ENCODE data around the gene GRK6. TPM values are rescaled to one million over a fixed set of nuclear protein-coding genes. Genes with fewer than 3 reads are reported as not detected.

GRK6 gene
- total RNA-seq, 1 donor from 2014 or later, result 20.6 TPM

DNA sequence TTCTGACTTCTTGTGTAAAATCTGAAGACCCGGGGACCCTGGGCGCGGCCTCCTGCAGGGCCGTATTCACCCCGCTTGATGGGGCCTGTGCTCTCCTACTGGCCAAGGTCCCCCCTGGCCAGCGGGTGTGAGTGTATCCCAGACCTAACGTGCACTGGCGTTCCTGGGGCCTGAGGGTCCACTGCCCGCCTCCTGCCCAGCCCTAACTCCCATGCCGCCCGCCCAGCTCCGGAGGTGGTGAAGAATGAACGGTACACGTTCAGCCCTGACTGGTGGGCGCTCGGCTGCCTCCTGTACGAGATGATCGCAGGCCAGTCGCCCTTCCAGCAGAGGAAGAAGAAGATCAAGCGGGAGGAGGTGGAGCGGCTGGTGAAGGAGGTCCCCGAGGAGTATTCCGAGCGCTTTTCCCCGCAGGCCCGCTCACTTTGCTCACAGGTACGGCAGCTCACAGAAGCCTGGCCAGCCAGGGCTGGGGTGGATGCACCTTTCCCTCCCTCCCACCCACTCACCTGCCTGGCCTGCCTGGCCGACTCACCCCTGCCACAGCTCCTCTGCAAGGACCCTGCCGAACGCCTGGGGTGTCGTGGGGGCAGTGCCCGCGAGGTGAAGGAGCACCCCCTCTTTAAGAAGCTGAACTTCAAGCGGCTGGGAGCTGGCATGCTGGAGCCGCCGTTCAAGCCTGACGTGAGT lies 9.5 kb downstream of the GRK6 start:
- Histone ChIP-seq H3K27me3 (no peaks in the 10 kb centered on the region), H3K36me3 (peaks cover 61 to 65% of the 10 kb centered on the region in 2 donors), H3K4me3 (no peak overlapping the region), H3K9me3 (no peaks in the 10 kb centered on the region), H3K27ac (no peak overlapping the region), H3K4me1 (no peaks in the 10 kb centered on the region)
- no peak for DNase-seq (ENCODE audit: low spot score in 2 of 2)
- TF ChIP-seq, protein P1, sequence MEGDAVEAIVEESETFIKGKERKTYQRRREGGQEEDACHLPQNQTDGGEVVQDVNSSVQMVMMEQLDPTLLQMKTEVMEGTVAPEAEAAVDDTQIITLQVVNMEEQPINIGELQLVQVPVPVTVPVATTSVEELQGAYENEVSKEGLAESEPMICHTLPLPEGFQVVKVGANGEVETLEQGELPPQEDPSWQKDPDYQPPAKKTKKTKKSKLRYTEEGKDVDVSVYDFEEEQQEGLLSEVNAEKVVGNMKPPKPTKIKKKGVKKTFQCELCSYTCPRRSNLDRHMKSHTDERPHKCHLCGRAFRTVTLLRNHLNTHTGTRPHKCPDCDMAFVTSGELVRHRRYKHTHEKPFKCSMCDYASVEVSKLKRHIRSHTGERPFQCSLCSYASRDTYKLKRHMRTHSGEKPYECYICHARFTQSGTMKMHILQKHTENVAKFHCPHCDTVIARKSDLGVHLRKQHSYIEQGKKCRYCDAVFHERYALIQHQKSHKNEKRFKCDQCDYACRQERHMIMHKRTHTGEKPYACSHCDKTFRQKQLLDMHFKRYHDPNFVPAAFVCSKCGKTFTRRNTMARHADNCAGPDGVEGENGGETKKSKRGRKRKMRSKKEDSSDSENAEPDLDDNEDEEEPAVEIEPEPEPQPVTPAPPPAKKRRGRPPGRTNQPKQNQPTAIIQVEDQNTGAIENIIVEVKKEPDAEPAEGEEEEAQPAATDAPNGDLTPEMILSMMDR (IDR thresholded peaks at IDR 0.05), result no peak
- intact Hi-C loops (cut with DNase I), result no loop called here

DNA sequence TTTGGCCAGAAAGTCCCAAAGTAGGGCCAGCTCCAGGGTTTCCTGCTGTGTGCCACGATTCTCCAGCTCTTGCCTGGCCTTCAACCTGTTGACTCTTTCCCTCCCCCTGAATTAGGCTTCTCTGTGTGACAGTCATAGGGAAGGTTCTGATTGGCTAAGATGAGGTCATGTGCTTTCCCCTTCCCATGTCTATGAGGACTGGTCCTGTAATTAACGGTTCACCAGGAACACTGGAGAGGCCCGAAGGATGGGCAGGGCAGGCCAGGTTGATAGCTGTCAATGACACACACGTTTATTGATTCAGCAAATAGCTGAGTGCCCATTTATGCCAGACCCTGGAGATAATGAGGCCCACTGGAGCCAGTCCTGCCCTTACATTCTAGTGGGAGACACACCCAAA lies 11.1 kb downstream of the GRK6 start:
- H3K9me3 ChIP-seq, result no peaks in the 10 kb centered on the region
- TF ChIP-seq, protein P1 (IDR thresholded peaks at IDR 0.05), result no peak
- intact Hi-C loops (cut with DNase I), result no loop called here
- no peak overlapping the region for H3K27ac ChIP-seq
- no peak overlapping the region for H3K4me3 ChIP-seq
- H3K36me3 ChIP-seq, result peaks cover 59 to 63% of the 10 kb centered on the region in 2 donors
- no peaks in the 10 kb centered on the region for H3K4me1 ChIP-seq
- no peaks in the 10 kb centered on the region for H3K27me3 ChIP-seq
- no peak for DNase-seq (ENCODE audit: low spot score in 2 of 2)

DNA sequence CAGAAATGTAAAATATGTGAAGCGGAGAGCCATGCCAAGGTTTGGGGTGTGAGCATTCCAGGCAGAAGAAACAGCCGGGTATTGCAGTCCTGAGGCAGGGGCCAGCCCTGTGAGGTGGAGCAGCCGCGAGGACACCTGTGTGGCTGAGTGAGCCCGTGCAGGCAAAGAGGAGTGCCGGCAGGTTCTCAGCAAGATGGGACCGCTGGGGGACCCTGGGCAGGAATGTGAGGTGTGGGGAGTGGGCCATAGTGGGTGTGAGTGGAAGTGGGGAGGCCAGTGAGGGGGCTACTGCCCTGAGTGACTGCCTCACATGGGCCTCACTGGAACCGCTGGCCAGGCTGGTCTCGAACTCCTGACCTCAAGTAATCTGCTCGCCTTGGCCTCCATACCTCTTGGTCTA lies 12.0 kb downstream of the GRK6 start:
- Histone ChIP-seq H3K36me3 (peaks cover 51 to 54% of the 10 kb centered on the region in 2 donors), H3K27me3 (no peaks in the 10 kb centered on the region), H3K4me1 (no peaks in the 10 kb centered on the region), H3K4me3 (no peak overlapping the region), H3K27ac (no peak overlapping the region), H3K9me3 (no peaks in the 10 kb centered on the region)
- TF ChIP-seq, protein P1 (IDR thresholded peaks at IDR 0.05), result no peak
- no peak for DNase-seq (ENCODE audit: low spot score in 2 of 2)
- intact Hi-C loops (cut with DNase I), result no loop called here

DNA sequence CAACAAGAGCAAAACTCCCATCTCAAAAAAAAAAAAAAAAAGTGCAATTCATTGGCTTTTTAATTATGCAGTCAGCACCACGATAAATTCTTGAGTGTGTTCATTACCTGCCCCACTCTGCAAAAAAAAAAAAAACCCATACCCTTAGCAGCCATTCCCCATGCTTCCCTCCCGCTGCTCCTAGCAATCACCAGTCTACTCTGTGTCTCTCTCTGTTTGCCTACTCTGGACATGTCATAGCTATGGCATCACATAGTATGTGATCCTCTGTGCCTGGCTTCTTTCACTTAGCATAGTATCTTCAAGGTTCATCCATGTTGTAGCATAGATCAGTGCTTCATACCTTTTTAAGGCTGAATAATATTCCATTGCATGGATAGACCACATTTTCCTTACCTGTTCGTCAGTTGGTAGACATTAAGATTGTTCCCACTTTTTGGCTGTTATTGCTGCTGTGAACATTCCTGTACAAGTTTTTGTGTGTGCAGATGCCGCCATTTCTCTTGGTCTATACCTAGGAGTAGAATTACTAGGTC lies 13.1 kb downstream of the GRK6 start:
- DNase-seq (ENCODE audit: low spot score in 2 of 2), result no peak
- no peaks in the 10 kb centered on the region for H3K27me3 ChIP-seq
- no peak overlapping the region for H3K4me3 ChIP-seq
- intact Hi-C loops (cut with DNase I), result no loop called here
- peaks cover 40 to 43% of the 10 kb centered on the region in 2 donors for H3K36me3 ChIP-seq
- H3K27ac ChIP-seq, result no peak overlapping the region
- no peaks in the 10 kb centered on the region for H3K4me1 ChIP-seq
- H3K9me3 ChIP-seq, result no peaks in the 10 kb centered on the region
- TF ChIP-seq, protein P1 (IDR thresholded peaks at IDR 0.05), result no peak

DNA sequence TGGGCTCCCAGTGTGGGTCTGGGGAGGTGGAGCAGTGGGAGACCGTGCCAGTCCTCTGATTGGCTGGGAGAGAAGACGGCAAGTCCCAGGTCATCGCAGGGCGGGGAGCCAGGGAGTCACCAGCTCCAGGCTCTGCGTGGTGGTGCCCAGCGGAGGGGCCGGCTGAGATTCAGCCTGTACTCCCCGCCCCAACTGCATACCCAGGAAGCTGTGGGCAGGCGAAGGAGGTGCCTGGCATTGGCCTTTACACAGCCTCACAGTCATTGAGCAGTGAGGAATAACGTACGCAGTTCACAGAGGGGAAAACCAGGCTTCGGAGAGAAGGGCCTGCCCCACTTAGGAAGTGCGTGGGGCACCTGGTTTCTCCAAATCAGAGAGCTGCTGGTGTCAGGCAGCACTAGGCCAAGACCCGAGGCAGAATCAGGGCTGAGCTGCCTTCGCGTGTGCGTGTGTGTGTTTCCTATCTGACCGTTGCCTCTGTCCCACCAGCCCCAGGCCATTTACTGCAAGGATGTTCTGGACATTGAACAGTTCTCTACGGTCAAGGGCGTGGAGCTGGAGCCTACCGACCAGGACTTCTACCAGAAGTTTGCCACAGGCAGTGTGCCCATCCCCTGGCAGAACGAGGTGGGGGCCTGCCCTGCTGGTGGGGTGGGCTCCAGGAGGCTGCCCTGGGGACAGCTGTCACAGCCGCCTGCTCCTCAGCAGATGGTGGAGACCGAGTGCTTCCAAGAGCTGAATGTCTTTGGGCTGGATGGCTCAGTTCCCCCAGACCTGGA lies 13.9 kb downstream of the GRK6 start:
- intact Hi-C loops (cut with DNase I), result no loop called here
- H3K4me1 ChIP-seq, result no peaks in the 10 kb centered on the region
- H3K27ac ChIP-seq, result no peak overlapping the region
- DNase-seq (ENCODE audit: low spot score in 2 of 2), result no peak
- no peaks in the 10 kb centered on the region for H3K27me3 ChIP-seq
- TF ChIP-seq, protein P1 (IDR thresholded peaks at IDR 0.05), result no peak
- no peaks in the 10 kb centered on the region for H3K9me3 ChIP-seq
- no peak overlapping the region for H3K4me3 ChIP-seq
- peaks cover 31 to 36% of the 10 kb centered on the region in 2 donors for H3K36me3 ChIP-seq

Measured in ascending aorta (tissue), 2 donors.